ENCODE measurements around the gene MCIDAS. TPM values are rescaled to one million over a fixed set of nuclear protein-coding genes. Genes with fewer than 3 reads are reported as not detected.
A peak's percentile ranks its signal among the peaks of the same experiment; 100 is the strongest.

Gene MCIDAS
- total RNA-seq = 1 to 10 TPM in 3 of 4 donors, under 1 TPM in 1; 0.71 to 2.7 (median 2.5) TPM

DNA sequence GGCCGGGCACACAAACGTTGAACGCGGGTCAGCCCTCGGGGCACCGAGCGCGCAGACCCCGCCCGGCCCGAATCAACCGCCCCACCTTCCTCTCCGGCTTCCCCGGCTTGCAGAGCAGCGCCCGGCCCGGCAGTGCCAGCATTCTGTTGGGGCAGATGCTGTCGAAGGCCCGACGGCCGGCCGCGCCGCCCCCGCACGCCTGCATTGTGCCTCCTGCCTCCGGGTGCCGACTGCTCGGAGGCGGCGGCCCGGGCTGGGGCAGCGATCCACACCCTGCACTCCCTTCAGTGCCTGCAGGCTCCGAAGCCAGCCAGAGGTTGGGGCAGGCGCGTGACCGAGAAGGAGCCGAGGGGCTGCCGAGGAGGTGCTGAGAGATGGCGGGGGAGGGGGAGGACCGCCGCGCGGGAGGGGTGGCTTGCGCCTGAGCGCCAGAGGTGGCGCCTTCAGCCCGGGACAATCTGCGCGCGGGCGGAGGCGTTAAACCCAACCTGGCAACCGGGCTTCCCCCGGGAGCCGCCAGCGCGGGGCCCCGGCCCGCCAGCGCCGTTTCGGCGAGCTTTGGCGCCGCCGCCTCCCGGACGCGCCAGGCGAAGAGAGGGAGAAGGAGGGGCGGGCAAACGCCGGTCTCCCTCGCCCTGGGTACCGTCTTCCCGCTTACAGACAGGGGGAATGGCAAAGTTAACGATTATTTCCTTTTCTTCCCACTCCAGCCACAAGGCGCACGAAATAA, at the start of gene MCIDAS:
TSS of gene MCIDAS (minus strand) at position 382 of the 730 bp plus-strand sequence. CDS start at position 205, 177 bp downstream.
- H3K36me3 ChIP-seq = no peaks in the 10 kb centered on the region
- TF ChIP-seq, protein P1, sequence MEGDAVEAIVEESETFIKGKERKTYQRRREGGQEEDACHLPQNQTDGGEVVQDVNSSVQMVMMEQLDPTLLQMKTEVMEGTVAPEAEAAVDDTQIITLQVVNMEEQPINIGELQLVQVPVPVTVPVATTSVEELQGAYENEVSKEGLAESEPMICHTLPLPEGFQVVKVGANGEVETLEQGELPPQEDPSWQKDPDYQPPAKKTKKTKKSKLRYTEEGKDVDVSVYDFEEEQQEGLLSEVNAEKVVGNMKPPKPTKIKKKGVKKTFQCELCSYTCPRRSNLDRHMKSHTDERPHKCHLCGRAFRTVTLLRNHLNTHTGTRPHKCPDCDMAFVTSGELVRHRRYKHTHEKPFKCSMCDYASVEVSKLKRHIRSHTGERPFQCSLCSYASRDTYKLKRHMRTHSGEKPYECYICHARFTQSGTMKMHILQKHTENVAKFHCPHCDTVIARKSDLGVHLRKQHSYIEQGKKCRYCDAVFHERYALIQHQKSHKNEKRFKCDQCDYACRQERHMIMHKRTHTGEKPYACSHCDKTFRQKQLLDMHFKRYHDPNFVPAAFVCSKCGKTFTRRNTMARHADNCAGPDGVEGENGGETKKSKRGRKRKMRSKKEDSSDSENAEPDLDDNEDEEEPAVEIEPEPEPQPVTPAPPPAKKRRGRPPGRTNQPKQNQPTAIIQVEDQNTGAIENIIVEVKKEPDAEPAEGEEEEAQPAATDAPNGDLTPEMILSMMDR (IDR thresholded peaks at IDR 0.05) = peak in 4 of 6 experiments; percentile 12 to 49 (median 36)
- no peak for TF ChIP-seq POLR2A (IDR thresholded peaks at IDR 0.05)
- no peaks in the 10 kb centered on the region for H3K9me3 ChIP-seq
- no peaks in the 10 kb centered on the region for H3K27me3 ChIP-seq
- peak within 1 kb of the TSS in 2 of 3 donors; percentile 30 to 79 for H3K27ac ChIP-seq
- peak; percentile 88 to 89 for DNase-seq
- WGBS, 2 donors = 0 to 3% methylated on average over 7 to 25 of the region's 80 CpGs
- peak within 1 kb of the TSS; percentile 19 to 52 (median 28) for H3K4me3 ChIP-seq (replicated peaks in 1 of 3)
- intact Hi-C loops (cut with DNase I) = loop anchor here (10.0 kb wide), 1 partner anchor 78 kb away; the partner anchor contains the start of genes DHX29 and MTREX
- peaks cover 19 to 31% of the 10 kb centered on the region in 2 donors for H3K4me1 ChIP-seq

DNA sequence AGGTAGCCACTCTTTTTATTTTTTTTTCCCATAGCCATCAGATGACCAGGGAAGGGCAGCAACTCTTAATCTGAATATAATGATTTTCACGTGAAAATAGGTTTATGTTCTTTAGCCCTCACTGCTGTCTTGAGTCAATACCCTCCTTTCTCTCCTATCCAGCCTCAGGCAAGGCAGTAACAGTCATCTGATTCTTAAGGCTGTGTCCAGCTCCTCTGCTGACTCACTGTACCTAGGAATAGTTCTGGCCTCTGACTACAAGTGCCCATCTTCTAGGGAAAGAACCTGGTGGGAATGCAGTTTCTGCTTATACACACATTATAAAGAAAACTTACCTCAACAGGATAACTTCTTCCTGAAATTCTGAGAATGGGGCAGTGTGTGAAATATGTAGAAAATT, 49.7 kb upstream of the MCIDAS start:
- no peaks in the 10 kb centered on the region for H3K4me1 ChIP-seq
- H3K27ac ChIP-seq = no peak overlapping the region
- TF ChIP-seq POLR2A (IDR thresholded peaks at IDR 0.05) = no peak
- TF ChIP-seq, protein P1 (IDR thresholded peaks at IDR 0.05) = no peak
- peaks cover 42 to 67% of the 10 kb centered on the region in 2 donors for H3K36me3 ChIP-seq
- WGBS, 2 donors = 94% methylated on average over 1 of the region's 1 CpG
- intact Hi-C loops (cut with DNase I) = no loop called here
- no peaks in the 10 kb centered on the region for H3K9me3 ChIP-seq
- no peak for DNase-seq
- H3K4me3 ChIP-seq (replicated peaks in 1 of 3) = no peak overlapping the region
- H3K27me3 ChIP-seq = no peaks in the 10 kb centered on the region

DNA sequence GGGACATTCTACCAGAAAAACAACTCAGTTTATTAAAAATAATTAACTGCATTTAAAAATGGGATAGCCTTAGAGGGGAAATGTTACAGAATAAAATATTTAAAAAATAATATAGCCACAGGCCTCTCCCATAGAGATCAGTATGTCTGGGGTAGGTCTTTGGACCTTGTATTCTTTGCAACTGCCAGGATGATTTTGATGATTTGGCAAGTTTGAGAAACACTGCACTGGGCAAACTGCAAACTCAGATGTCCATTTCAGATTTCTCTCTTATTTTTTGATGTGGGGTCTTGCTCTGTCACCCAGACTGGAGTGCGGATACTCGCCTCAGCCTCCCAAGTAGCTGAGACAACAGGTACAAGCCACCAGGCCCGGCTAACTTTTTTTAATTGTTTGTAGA, 31.2 kb upstream of the MCIDAS start:
- Histone ChIP-seq H3K27ac (no peak overlapping the region), H3K9me3 (no peaks in the 10 kb centered on the region), H3K4me3 (replicated peaks in 1 of 3) (no peak overlapping the region), H3K4me1 (peaks cover 8 to 10% of the 10 kb centered on the region in 2 donors), H3K27me3 (no peaks in the 10 kb centered on the region), H3K36me3 (peaks cover 10 to 35% of the 10 kb centered on the region in 2 donors)
- TF ChIP-seq, protein P1 (IDR thresholded peaks at IDR 0.05) = no peak
- no peak for TF ChIP-seq POLR2A (IDR thresholded peaks at IDR 0.05)
- DNase-seq = no peak
- 96 to 98% methylated on average over 3 of the region's 3 CpGs for WGBS, 2 donors
- intact Hi-C loops (cut with DNase I) = no loop called here

GRCh38 chr5:55254802-55255201, 27.7 kb upstream of the MCIDAS start:
- intact Hi-C loops (cut with DNase I) = no loop called here
- Histone ChIP-seq H3K4me3 (replicated peaks in 1 of 3) (no peak overlapping the region), H3K36me3 (peaks cover 0 to 20% of the 10 kb centered on the region in 2 donors), H3K27me3 (no peaks in the 10 kb centered on the region), H3K9me3 (no peaks in the 10 kb centered on the region), H3K27ac (no peak overlapping the region), H3K4me1 (peaks cover 8 to 10% of the 10 kb centered on the region in 2 donors)
- 94 to 97% methylated on average over 4 of the region's 4 CpGs for WGBS, 2 donors
- no peak for DNase-seq
- no peak for TF ChIP-seq POLR2A (IDR thresholded peaks at IDR 0.05)
- TF ChIP-seq, protein P1 (IDR thresholded peaks at IDR 0.05) = no peak

DNA sequence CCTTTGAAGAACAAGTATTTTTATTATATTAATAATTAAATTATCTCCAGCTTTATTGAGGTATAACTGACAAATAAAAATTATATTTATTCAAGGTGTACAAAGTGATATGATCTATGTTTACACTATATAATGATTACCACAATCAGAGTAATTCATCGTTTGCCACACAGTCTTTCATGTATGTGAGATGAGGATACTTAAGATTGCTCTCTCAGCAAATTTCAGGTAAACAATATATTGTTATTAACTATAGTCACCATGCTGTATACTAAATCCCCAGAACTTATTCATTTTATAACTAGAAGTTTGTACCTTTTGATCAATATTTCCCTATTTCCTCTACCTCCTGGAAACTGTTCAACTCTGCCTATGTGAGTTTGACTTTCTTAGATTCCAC, 22.9 kb upstream of the MCIDAS start:
- Histone ChIP-seq H3K4me1 (no peaks in the 10 kb centered on the region), H3K4me3 (replicated peaks in 1 of 3) (no peak overlapping the region), H3K27ac (no peak overlapping the region), H3K27me3 (no peaks in the 10 kb centered on the region), H3K36me3 (no peaks in the 10 kb centered on the region), H3K9me3 (no peaks in the 10 kb centered on the region)
- TF ChIP-seq, protein P1 (IDR thresholded peaks at IDR 0.05) = no peak
- TF ChIP-seq POLR2A (IDR thresholded peaks at IDR 0.05) = no peak
- 87 to 93% methylated on average over 1 of the region's 1 CpG for WGBS, 2 donors
- intact Hi-C loops (cut with DNase I) = no loop called here
- DNase-seq = no peak
